Measurements from ENCODE around the gene NOD2. TPM values are rescaled to one million over a fixed set of nuclear protein-coding genes. Genes with fewer than 3 reads are reported as not detected.

NOD2 gene
- total and polyA plus RNA-seq, 2 experiments from 2014 or later, result 0.27 to 0.66 TPM

GRCh38 chr16:50724306-50724705 lies 30.9 kb downstream of the NOD2 start (continued):
- TF ChIP-seq, protein P1, sequence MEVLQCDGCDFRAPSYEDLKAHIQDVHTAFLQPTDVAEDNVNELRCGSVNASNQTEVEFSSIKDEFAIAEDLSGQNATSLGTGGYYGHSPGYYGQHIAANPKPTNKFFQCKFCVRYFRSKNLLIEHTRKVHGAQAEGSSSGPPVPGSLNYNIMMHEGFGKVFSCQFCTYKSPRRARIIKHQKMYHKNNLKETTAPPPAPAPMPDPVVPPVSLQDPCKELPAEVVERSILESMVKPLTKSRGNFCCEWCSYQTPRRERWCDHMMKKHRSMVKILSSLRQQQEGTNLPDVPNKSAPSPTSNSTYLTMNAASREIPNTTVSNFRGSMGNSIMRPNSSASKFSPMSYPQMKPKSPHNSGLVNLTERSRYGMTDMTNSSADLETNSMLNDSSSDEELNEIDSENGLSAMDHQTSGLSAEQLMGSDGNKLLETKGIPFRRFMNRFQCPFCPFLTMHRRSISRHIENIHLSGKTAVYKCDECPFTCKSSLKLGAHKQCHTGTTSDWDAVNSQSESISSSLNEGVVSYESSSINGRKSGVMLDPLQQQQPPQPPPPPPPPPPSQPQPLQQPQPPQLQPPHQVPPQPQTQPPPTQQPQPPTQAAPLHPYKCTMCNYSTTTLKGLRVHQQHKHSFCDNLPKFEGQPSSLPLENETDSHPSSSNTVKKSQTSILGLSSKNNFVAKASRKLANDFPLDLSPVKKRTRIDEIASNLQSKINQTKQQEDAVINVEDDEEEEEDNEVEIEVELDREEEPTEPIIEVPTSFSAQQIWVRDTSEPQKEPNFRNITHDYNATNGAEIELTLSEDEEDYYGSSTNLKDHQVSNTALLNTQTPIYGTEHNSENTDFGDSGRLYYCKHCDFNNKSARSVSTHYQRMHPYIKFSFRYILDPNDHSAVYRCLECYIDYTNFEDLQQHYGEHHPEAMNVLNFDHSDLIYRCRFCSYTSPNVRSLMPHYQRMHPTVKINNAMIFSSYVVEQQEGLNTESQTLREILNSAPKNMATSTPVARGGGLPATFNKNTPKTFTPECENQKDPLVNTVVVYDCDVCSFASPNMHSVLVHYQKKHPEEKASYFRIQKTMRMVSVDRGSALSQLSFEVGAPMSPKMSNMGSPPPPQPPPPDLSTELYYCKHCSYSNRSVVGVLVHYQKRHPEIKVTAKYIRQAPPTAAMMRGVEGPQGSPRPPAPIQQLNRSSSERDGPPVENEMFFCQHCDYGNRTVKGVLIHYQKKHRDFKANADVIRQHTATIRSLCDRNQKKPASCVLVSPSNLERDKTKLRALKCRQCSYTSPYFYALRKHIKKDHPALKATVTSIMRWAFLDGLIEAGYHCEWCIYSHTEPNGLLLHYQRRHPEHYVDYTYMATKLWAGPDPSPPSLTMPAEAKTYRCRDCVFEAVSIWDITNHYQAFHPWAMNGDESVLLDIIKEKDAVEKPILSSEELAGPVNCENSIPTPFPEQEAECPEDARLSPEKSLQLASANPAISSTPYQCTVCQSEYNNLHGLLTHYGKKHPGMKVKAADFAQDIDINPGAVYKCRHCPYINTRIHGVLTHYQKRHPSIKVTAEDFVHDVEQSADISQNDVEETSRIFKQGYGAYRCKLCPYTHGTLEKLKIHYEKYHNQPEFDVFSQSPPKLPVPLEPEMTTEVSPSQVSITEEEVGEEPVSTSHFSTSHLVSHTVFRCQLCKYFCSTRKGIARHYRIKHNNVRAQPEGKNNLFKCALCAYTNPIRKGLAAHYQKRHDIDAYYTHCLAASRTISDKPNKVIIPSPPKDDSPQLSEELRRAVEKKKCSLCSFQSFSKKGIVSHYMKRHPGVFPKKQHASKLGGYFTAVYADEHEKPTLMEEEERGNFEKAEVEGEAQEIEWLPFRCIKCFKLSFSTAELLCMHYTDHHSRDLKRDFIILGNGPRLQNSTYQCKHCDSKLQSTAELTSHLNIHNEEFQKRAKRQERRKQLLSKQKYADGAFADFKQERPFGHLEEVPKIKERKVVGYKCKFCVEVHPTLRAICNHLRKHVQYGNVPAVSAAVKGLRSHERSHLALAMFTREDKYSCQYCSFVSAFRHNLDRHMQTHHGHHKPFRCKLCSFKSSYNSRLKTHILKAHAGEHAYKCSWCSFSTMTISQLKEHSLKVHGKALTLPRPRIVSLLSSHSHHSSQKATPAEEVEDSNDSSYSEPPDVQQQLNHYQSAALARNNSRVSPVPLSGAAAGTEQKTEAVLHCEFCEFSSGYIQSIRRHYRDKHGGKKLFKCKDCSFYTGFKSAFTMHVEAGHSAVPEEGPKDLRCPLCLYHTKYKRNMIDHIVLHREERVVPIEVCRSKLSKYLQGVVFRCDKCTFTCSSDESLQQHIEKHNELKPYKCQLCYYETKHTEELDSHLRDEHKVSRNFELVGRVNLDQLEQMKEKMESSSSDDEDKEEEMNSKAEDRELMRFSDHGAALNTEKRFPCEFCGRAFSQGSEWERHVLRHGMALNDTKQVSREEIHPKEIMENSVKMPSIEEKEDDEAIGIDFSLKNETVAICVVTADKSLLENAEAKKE (CRISPR knock-in tag; IDR thresholded peaks at IDR 0.05), result no peak
- TF ChIP-seq NANOG (IDR thresholded peaks at IDR 0.05; ENCODE audit: borderline replicate concordance) (no peak), EZH2phosphoT487 (IDR thresholded peaks at IDR 0.05; ENCODE audit: unreplicated experiment) (no peak), EZH2 (IDR thresholded peaks at IDR 0.05; ENCODE audit: low read depth, unreplicated experiment) (no peak), ZNF114 (CRISPR knock-in tag; IDR thresholded peaks at IDR 0.05) (no peak), STAT1 (IDR thresholded peaks at IDR 0.05; ENCODE audit: unreplicated experiment) (no peak), ZNF331 (CRISPR knock-in tag; IDR thresholded peaks at IDR 0.05; ENCODE audit: low read depth) (no peak), JUNB (IDR thresholded peaks at IDR 0.05; ENCODE audit: unreplicated experiment) (no peak), CREB1 (CRISPR knock-in tag; IDR thresholded peaks at IDR 0.05; ENCODE audit: low read depth) (no peak), POLR2AphosphoS5 (IDR thresholded peaks at IDR 0.05; ENCODE audit: low read depth) (no peak)
- TF ChIP-seq, protein P2, sequence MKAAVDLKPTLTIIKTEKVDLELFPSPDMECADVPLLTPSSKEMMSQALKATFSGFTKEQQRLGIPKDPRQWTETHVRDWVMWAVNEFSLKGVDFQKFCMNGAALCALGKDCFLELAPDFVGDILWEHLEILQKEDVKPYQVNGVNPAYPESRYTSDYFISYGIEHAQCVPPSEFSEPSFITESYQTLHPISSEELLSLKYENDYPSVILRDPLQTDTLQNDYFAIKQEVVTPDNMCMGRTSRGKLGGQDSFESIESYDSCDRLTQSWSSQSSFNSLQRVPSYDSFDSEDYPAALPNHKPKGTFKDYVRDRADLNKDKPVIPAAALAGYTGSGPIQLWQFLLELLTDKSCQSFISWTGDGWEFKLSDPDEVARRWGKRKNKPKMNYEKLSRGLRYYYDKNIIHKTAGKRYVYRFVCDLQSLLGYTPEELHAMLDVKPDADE (IDR thresholded peaks at IDR 0.05), result no peak
- TF ChIP-seq, protein P3, sequence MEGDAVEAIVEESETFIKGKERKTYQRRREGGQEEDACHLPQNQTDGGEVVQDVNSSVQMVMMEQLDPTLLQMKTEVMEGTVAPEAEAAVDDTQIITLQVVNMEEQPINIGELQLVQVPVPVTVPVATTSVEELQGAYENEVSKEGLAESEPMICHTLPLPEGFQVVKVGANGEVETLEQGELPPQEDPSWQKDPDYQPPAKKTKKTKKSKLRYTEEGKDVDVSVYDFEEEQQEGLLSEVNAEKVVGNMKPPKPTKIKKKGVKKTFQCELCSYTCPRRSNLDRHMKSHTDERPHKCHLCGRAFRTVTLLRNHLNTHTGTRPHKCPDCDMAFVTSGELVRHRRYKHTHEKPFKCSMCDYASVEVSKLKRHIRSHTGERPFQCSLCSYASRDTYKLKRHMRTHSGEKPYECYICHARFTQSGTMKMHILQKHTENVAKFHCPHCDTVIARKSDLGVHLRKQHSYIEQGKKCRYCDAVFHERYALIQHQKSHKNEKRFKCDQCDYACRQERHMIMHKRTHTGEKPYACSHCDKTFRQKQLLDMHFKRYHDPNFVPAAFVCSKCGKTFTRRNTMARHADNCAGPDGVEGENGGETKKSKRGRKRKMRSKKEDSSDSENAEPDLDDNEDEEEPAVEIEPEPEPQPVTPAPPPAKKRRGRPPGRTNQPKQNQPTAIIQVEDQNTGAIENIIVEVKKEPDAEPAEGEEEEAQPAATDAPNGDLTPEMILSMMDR (conservative IDR thresholded peaks at IDR 0.05; ENCODE audit: low read depth in 2 of 2), result no peak
